Panc1 (cell line): ENCODE results near the gene COL11A2. TPM values are rescaled to one million over a fixed set of nuclear protein-coding genes. Genes with fewer than 3 reads are reported as not detected.

Source experiments
- ATAC-seq: fragments of 200-7000 bp; cut with Tn5 transposase; 2 replicates; pipeline ENCODE4 v1.9.1; 2020; ENCODE audit warnings: mild to moderate bottlenecking, moderate library complexity
- BruUV-seq: library from RNA; stranded (reverse); fragments of 400-500 nt; replicated peaks from 2 replicates; lab custom pipeline; 2021; lab: Mats Ljungman, UMichigan
- CTCF ChIA-PET: fragments of 300-600 bp; sonication (Branson Sonifier 250); formaldehyde crosslinking; loops from one replicate; lab custom pipeline; 2022; ENCODE audit warnings: antibody characterized with exemption; lab: Charles Lee
- POLR2A ChIA-PET: fragments of 300-600 bp; sonication (Branson Sonifier 250); formaldehyde crosslinking; loops from one replicate; lab custom pipeline; 2022; ENCODE audit warnings: antibody characterized with exemption; lab: Charles Lee
- DNase-seq: peaks from one replicate; pipeline ENCODE4 v3.0.0-alpha.2; 2010; ENCODE audit warnings: low read depth, low spot score
- H3K27ac ChIP-seq: 2 replicates; pipeline ENCODE4 v1.5.1; 2011; ENCODE audit warnings: mild to moderate bottlenecking, low read length, inconsistent platforms
- H3K27me3 ChIP-seq: fragments of 200-500 bp; sonication (Bioruptor generic); 2 replicates; pipeline ENCODE4 v1.6.0; 2014; ENCODE audit warnings: low read length, inconsistent platforms; ENCODE audit not compliant: control insufficient read depth, insufficient read depth
- H3K36me3 ChIP-seq: fragments of 200-500 bp; sonication (Bioruptor generic); 2 replicates; pipeline ENCODE4 v1.5.1; 2014; ENCODE audit warnings: inconsistent platforms, mild to moderate bottlenecking, low read length, moderate library complexity; ENCODE audit not compliant: control insufficient read depth, insufficient read depth
- H3K4me1 ChIP-seq: 2 replicates; pipeline ENCODE4 v1.5.1; 2011; ENCODE audit warnings: inconsistent platforms, mild to moderate bottlenecking, low read length, moderate library complexity; ENCODE audit not compliant: control insufficient read depth, insufficient read depth
- H3K4me3 ChIP-seq, 2 experiments: 2 replicates each; pipeline ENCODE4 v1.5.1; 2011 to 2012; ENCODE audit warnings: low read depth in 2 of 2, low read length in 2 of 2, mild to moderate bottlenecking in 2 of 2, inconsistent platforms in 1 of 2, moderate library complexity in 1 of 2
- H3K9me3 ChIP-seq: fragments of 200-500 bp; sonication (Bioruptor generic); 2 replicates; pipeline ENCODE4 v1.5.1; 2014; ENCODE audit warnings: low read depth, mild to moderate bottlenecking, inconsistent platforms, low read length, moderate library complexity; ENCODE audit not compliant: control insufficient read depth, insufficient read depth
- CTCF ChIP-seq: fragments of 450-650 bp; IDR thresholded peaks from 2 replicates; pipeline ENCODE4 v1.5.1; 2017; ENCODE audit warnings: mild to moderate bottlenecking
- POLR2AphosphoS5 ChIP-seq: IDR thresholded peaks from 2 replicates; pipeline ENCODE4 v1.6.1; 2012; ENCODE audit warnings: mild to moderate bottlenecking, low read depth, low read length, moderate library complexity
- SIN3A ChIP-seq: IDR thresholded peaks from 2 replicates; pipeline ENCODE4 v1.6.1; 2012; ENCODE audit warnings: low read depth, mild to moderate bottlenecking, low read length, moderate library complexity, borderline replicate concordance; ENCODE audit not compliant: insufficient read depth
- TCF7L2 ChIP-seq: IDR thresholded peaks from 2 replicates; pipeline ENCODE4 v1.6.1; 2011; ENCODE audit warnings: mild to moderate bottlenecking, low read depth, low read length, inconsistent platforms
- in situ Hi-C: cut with HindIII; loops from 2 replicates; pipeline ENCODE4 v1.10.0; 2016; ENCODE audit warnings: low sequenced_read_pairs, low pct_unique_long_range_greater_than_20kb
- intact Hi-C: fragments of 100-400 bp; cut with micrococcal nuclease; formaldehyde crosslinking; loops from one replicate; pipeline ENCODE4 v1.10.0; 2022; ENCODE audit not compliant: unreplicated experiment
- total RNA-seq: library from RNA; stranded (reverse); gene quantifications from one replicate; pipeline ENCODE4 v1.2.1, GENCODE V29; 2021; ENCODE audit not compliant: unreplicated experiment
- TF ChIP-seq, protein P1 (sequence below), 2 experiments: IDR thresholded peaks; 2 replicates each; pipeline ENCODE4 v1.6.1; 2011 to 2012; ENCODE audit warnings: low read depth in 2 of 2, control low read depth in 1 of 2, low read length in 1 of 2, mild to moderate bottlenecking in 1 of 2, moderate library complexity in 1 of 2; ENCODE audit not compliant: insufficient read depth in 1 of 2

COL11A2 gene
- total RNA-seq, 1 experiment from 2014 or later: 0.57 TPM

- ATAC-seq: no peak
- BruUV-seq: TSS peak; percentile 49
- Histone ChIP-seq H3K27me3 (no peaks in the 10 kb centered on the region), H3K4me1 (peaks cover 15% of the 10 kb centered on the region), H3K27ac (no peak overlapping the region), H3K4me3 (no peak overlapping the region), H3K36me3 (no peaks in the 10 kb centered on the region; the same call in 1 of the 2 replicates), H3K9me3 (no peaks in the 10 kb centered on the region)
- ChIA-PET CTCF (no interaction called here), POLR2A (interaction anchor here (0.5 kb wide), 1 partner anchor 175 kb away, joined by 4 read pairs; no protein-coding TSS in a partner anchor)
- DNase-seq: no peak
- TF ChIP-seq TCF7L2 (no peak), POLR2AphosphoS5 (no peak)
- intact Hi-C loops: no loop called here
- in situ Hi-C loops: no loop called here
Measured at GRCh38 chr6:33211666-33212422, 19.6 kb upstream of the COL11A2 start.

DNA sequence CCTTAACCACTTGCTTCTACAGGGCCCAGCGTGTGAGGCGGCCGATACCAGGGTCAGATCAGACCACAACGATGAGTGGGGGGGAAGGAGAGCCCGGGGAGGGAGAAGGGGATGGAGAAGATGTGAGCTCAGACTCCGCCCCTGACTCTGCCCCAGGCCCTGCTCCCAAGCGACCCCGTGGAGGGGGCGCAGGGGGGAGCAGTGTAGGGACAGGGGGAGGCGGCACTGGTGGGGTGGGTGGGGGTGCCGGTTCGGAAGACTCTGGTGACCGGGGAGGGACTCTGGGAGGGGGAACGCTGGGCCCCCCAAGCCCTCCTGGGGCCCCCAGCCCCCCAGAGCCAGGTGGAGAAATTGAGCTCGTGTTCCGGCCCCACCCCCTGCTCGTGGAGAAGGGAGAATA is 18.9 kb upstream of the COL11A2 start:
- Histone ChIP-seq H3K4me3 (no peak overlapping the region), H3K27ac (no peak overlapping the region), H3K36me3 (no peaks in the 10 kb centered on the region; the same call in 1 of the 2 replicates), H3K4me1 (peaks cover 22% of the 10 kb centered on the region), H3K9me3 (no peaks in the 10 kb centered on the region), H3K27me3 (no peaks in the 10 kb centered on the region)
- in situ Hi-C loops (no loop called here), intact Hi-C loops (no loop called here)
- no peak for ATAC-seq
- no peak for DNase-seq
- POLR2A ChIA-PET: interaction anchor here (0.6 to 0.7 kb wide), 2 partner anchors 239 to 249 kb away, joined by 8 to 20 read pairs; no protein-coding TSS in a partner anchor
- TF ChIP-seq SIN3A: no peak
- no TSS peak for BruUV-seq
- CTCF ChIA-PET: no interaction called here

DNA sequence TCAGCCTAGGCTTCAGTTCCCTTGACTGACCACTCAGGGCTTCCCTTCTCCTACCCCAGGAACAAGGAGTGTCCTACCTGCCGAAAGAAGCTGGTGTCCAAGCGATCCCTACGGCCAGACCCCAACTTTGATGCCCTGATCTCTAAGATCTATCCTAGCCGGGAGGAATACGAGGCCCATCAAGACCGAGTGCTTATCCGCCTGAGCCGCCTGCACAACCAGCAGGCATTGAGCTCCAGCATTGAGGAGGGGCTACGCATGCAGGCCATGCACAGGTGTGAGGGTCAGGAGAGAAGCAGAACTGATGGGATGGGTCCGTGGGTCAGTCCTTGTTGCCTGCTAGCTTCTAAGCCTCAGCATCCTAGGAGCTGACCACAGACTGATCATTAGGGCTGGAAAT is 17.6 kb upstream of the COL11A2 start:
- Histone ChIP-seq H3K4me1 (peaks cover 34% of the 10 kb centered on the region), H3K4me3 (no peak overlapping the region), H3K9me3 (no peaks in the 10 kb centered on the region), H3K36me3 (no peaks in the 10 kb centered on the region; the same call in 1 of the 2 replicates), H3K27me3 (no peaks in the 10 kb centered on the region), H3K27ac (no peak overlapping the region)
- intact Hi-C loops (no loop called here), in situ Hi-C loops (no loop called here)
- BruUV-seq: no TSS peak
- ATAC-seq: no peak
- TF ChIP-seq POLR2AphosphoS5 (no peak), CTCF (no peak), TCF7L2 (no peak), SIN3A (no peak)
- TF ChIP-seq, protein P1, sequence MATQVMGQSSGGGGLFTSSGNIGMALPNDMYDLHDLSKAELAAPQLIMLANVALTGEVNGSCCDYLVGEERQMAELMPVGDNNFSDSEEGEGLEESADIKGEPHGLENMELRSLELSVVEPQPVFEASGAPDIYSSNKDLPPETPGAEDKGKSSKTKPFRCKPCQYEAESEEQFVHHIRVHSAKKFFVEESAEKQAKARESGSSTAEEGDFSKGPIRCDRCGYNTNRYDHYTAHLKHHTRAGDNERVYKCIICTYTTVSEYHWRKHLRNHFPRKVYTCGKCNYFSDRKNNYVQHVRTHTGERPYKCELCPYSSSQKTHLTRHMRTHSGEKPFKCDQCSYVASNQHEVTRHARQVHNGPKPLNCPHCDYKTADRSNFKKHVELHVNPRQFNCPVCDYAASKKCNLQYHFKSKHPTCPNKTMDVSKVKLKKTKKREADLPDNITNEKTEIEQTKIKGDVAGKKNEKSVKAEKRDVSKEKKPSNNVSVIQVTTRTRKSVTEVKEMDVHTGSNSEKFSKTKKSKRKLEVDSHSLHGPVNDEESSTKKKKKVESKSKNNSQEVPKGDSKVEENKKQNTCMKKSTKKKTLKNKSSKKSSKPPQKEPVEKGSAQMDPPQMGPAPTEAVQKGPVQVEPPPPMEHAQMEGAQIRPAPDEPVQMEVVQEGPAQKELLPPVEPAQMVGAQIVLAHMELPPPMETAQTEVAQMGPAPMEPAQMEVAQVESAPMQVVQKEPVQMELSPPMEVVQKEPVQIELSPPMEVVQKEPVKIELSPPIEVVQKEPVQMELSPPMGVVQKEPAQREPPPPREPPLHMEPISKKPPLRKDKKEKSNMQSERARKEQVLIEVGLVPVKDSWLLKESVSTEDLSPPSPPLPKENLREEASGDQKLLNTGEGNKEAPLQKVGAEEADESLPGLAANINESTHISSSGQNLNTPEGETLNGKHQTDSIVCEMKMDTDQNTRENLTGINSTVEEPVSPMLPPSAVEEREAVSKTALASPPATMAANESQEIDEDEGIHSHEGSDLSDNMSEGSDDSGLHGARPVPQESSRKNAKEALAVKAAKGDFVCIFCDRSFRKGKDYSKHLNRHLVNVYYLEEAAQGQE (IDR thresholded peaks at IDR 0.05; ENCODE audit: insufficient read depth in 1 of 2, low read depth in 2 of 2, low read length in 1 of 2): no peak
- DNase-seq: no peak
- POLR2A ChIA-PET: interaction anchor here (1.4 kb wide), 1 partner anchor 238 kb away, joined by 3 read pairs; no protein-coding TSS in a partner anchor
- CTCF ChIA-PET: no interaction called here
